Right lung (tissue), 5 donors: ENCODE measurements around the gene FKBP10. TPM values are rescaled to one million over a fixed set of nuclear protein-coding genes. Genes with fewer than 3 reads are reported as not detected.
"Not testable (repeated sequence)": the region's sequence is repeated elsewhere in the genome, so short reads cannot be mapped to it uniquely, and the experiment has no call there.

Experiments used
- DNase-seq, 2 donors: peaks; one replicate each; pipeline ENCODE4 v3.0.0-alpha.2; 2013
- polyA plus RNA-seq, 5 donors: library from polyadenylated mRNA; unstranded; fragments of 120-200 nt; gene quantifications; one replicate each; pipeline versions ENCODE4 v1.2.1 to v1.2.3, GENCODE V29; 2013; ENCODE audit warnings: inconsistent platforms in 1 of 5, low replicate concordance in 1 of 5; ENCODE audit not compliant: insufficient read length in 5 of 5, insufficient read depth in 1 of 5

Gene FKBP10
- polyA plus RNA-seq, 5 donors = 108 to 162 (median 140) TPM

- no peak for DNase-seq
Measured at GRCh38 chr17:41803049-41804020, 9.5 kb upstream of the FKBP10 start.

DNA sequence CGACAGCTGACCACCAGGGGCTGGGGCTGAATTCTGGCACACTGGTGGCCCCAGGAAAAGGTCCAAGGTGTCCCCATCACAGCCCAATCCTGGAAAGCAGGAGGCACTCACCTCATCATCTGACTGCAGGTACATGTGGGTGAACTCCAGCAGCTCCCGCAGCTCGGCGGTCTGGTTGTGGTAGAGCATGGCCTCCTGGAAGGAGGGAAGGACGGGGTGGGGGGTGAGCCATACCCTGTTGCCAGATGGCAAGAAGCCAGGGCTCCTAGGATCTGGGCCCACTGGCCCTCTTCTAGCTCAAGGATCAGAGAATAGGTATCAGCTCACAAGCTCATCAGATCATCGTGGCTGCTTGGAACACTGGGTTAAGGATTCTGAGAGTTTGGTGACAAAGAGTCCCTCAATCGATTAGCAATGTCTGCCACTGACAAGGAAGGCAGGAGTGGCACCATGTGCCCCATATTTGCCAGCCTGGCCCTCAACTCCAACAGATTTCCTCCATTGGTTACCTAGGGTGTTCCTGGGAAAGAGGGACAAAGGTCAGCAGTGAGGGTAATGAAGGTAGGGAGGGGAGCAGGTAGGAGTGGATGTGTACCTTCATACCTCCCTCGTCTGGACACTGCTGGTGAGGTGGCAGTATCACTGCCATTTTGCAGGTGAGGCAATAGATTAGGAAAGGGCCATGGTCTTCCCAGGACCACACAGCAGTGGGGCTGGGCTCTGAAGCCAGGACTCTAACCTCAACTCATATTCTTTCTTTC lies 5.9 kb upstream of the FKBP10 start:
- DNase-seq = no peak

DNA sequence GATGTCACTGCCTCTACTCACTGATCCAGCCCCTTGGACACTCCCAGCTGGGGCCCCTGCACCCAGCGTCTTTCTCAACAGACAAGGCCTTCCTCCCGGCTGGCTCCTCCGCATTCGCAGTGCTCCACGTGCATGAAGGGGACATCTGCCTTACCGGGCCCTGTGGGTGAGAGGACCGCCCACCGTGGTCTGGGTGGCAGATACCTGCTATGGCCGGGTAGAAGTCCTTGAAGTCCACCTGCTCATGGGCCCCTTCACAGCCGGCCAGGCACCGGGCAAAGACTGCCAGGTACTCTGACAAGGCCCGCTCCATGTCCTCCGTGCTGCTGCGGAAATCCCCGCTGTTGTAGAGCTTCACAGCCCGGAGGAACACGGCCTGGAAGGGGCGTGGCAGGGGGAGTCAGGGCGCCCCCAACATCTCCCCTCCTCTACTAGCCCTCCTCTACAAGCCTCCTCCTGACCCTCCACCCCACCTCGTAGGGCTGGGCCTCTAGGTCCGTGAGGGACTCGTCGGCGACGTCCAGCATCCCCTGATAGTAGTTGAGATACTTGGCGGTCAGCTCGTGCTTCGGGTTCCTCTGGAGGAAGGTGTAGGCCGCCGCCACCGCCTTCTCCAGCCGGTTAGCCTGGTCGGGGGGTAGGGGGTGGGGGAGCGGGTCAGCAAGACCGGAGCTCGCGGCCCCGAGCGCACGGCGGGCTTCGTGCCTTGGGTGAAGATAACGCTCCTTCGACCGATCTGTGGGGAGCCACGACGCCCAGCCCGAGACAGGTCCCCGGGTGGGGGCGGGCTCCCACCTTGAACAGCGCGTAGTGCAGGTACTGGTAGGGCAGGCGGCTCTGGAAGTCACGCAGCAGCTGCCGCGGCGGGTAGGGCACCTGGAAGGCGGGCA lies 1.9 kb upstream of the FKBP10 start:
- no peak for DNase-seq

- DNase-seq = peak; percentile 83 to 89
Measured at GRCh38 chr17:41811549-41812380, 1.0 kb upstream of the FKBP10 start, which contains the start of gene P3H4. P3H4 (minus strand) TSS chr17:41811949; CDS start chr17:41811915, 34 bp downstream.

- DNase-seq = no peak
Measured at GRCh38 chr17:41813152-41813680, 412 bp downstream of the FKBP10 start.

DNA sequence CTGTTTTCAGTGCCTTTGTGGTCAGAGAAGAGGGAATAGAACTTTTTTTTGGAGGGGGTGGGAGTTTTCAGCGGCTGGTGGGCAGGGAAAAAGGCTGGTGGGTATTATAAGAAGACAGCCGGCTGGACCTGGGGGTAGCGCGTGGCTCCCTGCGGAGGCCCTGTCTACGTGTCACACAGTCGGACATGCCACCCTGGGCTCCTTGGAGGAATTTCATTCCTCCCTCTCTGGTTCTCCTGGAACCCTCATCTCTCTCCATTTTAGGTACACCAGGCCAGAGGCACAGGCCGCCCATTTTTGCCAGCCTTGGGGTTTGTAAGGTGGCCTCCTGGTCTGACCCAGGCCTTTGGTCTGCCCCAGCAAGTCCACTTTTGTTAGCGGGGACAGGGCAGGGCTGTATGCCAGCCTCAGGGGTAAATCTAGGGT lies 908 bp downstream of the FKBP10 start:
- DNase-seq = no peak

DNA sequence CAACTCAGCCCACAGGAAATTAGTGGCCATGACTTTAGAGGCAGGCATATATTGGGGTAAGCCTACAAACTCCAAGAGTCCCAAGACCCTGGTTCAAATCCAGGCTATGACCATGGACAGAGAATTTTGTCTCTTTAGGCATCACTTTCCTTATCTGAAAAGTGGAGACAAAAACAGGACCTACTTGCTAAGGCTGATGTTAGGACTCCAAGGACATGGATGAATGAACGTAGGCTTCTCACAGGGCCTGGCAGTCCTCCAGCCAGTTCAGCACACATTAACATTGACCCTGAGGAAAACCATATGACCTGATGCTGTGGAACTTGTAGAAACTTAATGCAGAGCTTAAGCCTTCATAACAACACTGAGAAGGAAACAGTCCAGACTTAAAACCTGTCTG lies 1.4 kb downstream of the FKBP10 start:
- no peak for DNase-seq

DNA sequence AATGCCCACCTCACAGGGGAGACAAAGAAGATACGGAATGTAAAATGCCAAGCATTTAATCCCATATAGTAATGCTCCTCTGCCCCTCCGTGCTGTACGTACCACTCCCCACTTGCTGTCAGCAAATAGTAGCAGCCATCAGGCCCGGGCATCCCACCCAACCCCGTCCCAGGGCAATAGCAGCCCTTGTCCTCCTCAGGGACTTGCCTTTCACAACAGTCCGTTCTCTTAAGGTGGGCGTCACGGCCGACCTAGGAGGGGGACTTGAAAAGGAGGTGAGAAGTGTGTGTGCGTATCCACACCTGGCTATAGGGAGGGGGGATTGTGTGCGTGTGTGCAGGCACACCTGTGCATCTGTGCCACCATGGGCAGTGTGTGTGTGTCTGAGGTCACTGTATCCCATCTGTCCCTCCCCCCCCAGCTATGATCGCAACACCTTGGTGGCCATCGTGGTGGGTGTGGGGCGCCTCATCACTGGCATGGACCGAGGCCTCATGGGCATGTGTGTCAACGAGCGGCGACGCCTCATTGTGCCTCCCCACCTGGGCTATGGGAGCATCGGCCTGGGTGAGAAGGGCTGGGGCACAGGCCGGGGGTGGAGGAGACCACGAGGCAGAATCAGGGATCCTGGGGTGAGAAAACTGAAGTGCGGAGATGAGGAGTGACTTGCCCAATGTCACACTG lies 4.0 kb downstream of the FKBP10 start:
- DNase-seq = no peak

- DNase-seq = no peak
Measured at GRCh38 chr17:41818024-41818423, 5.2 kb downstream of the FKBP10 start.

DNA sequence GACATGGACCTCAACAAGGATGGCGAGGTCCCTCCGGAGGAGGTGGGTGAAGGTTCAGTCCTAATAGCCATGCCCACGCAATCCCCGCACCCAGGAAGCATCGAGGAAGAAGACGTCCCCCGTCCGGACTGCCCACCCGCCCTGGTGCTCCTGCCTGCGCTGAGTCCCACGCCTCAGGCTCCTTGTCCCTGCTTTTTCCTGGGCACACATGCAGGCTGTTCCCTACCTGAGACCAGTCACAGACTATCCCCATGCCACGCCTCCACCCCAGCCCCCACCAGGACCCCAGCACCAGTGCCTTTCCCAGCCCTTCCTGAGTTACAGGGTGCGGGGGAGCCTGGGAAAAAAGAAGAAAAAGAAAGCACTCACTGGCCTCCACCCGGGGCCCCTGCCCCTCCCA lies 9.0 kb downstream of the FKBP10 start:
- no peak for DNase-seq

DNA sequence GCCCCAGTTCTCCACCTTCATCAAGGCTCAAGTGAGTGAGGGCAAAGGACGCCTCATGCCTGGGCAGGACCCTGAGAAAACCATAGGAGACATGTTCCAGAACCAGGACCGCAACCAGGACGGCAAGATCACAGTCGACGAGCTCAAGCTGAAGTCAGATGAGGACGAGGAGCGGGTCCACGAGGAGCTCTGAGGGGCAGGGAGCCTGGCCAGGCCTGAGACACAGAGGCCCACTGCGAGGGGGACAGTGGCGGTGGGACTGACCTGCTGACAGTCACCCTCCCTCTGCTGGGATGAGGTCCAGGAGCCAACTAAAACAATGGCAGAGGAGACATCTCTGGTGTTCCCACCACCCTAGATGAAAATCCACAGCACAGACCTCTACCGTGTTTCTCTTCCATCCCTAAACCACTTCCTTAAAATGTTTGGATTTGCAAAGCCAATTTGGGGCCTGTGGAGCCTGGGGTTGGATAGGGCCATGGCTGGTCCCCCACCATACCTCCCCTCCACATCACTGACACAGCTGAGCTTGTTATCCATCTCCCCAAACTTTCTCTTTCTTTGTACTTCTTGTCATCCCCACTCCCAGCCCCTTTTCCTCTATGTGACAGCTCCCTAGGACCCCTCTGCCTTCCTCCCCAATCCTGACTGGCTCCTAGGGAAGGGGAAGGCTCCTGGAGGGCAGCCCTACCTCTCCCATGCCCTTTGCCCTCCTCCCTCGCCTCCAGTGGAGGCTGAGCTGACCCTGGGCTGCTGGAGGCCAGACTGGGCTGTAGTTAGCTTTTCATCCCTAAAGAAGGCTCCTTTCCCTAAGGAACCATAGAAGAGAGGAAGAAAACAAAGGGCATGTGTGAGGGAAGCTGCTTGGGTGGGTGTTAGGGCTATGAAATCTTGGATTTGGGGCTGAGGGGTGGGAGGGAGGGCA lies 9.7 kb downstream of the FKBP10 start:
- DNase-seq = no peak

- DNase-seq = no peak
Measured at GRCh38 chr17:41823141-41823524, 10.3 kb downstream of the FKBP10 start.

- no peak for DNase-seq
Measured at GRCh38 chr17:41823580-41823979, 10.8 kb downstream of the FKBP10 start.

DNA sequence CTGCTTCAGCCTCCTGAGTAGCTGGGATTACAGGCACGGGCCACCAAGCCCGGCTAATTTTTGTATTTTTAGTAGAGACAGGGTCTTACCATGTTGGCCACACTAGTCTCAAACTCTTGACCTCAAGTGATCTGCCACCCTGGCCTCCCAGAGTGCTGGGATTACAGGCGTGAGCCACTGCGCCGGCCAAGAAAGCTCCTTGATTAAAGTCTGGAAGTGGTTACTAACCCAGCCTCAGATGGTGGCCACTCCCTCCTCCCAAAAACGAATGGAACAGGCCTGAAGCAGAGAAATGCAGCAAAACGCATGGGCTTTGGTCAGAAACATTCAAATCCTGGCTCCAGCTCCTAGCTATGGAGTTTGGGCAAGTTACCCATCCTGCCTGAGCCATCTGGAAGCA lies 11.3 kb downstream of the FKBP10 start:
- DNase-seq = no peak

DNA sequence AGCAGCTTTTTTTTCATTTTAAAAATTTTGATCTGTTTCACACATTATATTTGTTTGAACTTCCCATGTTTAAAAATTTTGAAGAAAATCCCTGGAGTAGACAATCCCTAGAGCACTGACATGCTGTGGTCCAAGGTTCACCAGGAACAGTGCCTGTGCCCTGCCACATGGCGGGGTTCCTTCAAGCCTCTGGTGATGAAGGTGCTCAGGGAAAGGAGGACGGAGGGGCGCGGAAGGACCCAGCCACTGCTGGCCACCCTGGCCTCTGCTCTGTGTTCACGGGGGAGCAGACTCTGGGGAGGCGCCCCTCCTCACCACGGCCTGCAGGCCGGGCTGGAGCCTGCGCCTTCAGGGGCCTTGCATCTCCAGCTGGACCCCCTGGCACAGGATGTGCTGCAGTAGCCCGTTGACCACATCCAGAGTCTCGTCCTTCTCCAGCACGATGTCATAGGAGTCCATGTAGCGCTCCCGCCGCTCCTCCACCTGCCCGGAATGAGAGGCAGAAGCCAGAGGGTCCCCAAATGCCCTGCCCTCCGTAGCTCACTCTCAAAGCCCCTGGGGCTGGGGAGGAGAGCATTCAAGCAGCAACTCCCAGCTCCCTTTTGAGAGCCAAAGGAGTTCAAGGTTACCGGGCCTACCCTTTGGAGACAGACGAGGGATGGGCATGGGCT lies 12.5 kb downstream of the FKBP10 start:
- no peak for DNase-seq

GRCh38 chr17:41829961-41830360 lies 17.2 kb downstream of the FKBP10 start:
- DNase-seq = not testable (repeated sequence)

GRCh38 chr17:41835214-41835799 lies 22.5 kb downstream of the FKBP10 start:
- DNase-seq = no peak
